ENCODE results near the gene TMEM9. TPM values are rescaled to one million over a fixed set of nuclear protein-coding genes. Genes with fewer than 3 reads are reported as not detected.
A peak's percentile ranks its signal among the peaks of the same experiment; 100 is the strongest.

TMEM9 gene
- total RNA-seq, 4 donors from 2014 or later = 11.9 to 38.8 (median 13.0) TPM

GRCh38 chr1:201156346-201156745 is 2.1 kb upstream of the TMEM9 start:
- in situ Hi-C loops (cut with MboI; ENCODE audit: low sequenced_read_pairs in 4 of 4) = no loop called here
- ATAC-seq (no peak), DNase-seq (peak in 1 of 2 donors; percentile 6)
- TF ChIP-seq POLR2A (IDR thresholded peaks at IDR 0.05) = no peak
- TF ChIP-seq CTCF (IDR thresholded peaks at IDR 0.05 in 4 of 5, conservative IDR thresholded peaks at IDR 0.05 in 1 of 5) = no peak
- H3K4me1 ChIP-seq = peaks cover 12 to 27% of the 10 kb centered on the region in 2 donors
- intact Hi-C loops (cut with DNase I; ENCODE audit: low total_unique reads) = no loop called here
- no peak overlapping the region for H3K4me3 ChIP-seq
- no peaks in the 10 kb centered on the region for H3K36me3 ChIP-seq
- no peaks in the 10 kb centered on the region for H3K27me3 ChIP-seq
- no peak overlapping the region for H3K27ac ChIP-seq
- no peaks in the 10 kb centered on the region for H3K9me3 ChIP-seq

DNA sequence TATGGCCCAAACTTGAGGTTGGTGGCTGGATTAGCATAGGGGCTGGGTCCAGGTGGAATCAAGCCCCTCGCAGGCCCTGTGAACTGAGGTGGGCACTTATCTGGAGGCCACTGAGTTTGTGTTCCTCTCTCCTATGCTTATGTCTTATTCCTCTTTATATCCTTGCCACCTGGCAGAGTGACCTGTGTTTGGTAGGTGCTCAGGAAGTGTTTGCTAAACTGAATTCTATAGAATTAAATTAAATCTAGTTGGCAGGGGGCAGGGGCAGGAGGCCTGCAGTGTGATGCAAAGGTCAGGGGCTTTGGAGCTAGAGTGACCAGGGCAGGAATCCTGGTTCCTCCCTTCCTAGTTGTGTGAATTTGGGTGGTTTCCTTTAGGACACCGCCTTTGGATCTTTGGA is 1.1 kb upstream of the TMEM9 start:
- Histone ChIP-seq H3K27ac (peak overlapping the region in 1 of 4 donors; percentile 75), H3K9me3 (no peaks in the 10 kb centered on the region), H3K36me3 (no peaks in the 10 kb centered on the region), H3K4me1 (peaks cover 12 to 27% of the 10 kb centered on the region in 2 donors), H3K27me3 (no peaks in the 10 kb centered on the region), H3K4me3 (no peak overlapping the region)
- in situ Hi-C loops (cut with MboI; ENCODE audit: low sequenced_read_pairs in 4 of 4) (no loop called here), intact Hi-C loops (cut with DNase I; ENCODE audit: low total_unique reads) (loop anchor here (2.0 kb wide), 1 partner anchor 29 kb away; no protein-coding TSS in a partner anchor)
- ATAC-seq (no peak), DNase-seq (peak in 1 of 2 donors; percentile 9)
- no peak for TF ChIP-seq CTCF (IDR thresholded peaks at IDR 0.05 in 4 of 5, conservative IDR thresholded peaks at IDR 0.05 in 1 of 5)
- no peak for TF ChIP-seq POLR2A (IDR thresholded peaks at IDR 0.05)

DNA sequence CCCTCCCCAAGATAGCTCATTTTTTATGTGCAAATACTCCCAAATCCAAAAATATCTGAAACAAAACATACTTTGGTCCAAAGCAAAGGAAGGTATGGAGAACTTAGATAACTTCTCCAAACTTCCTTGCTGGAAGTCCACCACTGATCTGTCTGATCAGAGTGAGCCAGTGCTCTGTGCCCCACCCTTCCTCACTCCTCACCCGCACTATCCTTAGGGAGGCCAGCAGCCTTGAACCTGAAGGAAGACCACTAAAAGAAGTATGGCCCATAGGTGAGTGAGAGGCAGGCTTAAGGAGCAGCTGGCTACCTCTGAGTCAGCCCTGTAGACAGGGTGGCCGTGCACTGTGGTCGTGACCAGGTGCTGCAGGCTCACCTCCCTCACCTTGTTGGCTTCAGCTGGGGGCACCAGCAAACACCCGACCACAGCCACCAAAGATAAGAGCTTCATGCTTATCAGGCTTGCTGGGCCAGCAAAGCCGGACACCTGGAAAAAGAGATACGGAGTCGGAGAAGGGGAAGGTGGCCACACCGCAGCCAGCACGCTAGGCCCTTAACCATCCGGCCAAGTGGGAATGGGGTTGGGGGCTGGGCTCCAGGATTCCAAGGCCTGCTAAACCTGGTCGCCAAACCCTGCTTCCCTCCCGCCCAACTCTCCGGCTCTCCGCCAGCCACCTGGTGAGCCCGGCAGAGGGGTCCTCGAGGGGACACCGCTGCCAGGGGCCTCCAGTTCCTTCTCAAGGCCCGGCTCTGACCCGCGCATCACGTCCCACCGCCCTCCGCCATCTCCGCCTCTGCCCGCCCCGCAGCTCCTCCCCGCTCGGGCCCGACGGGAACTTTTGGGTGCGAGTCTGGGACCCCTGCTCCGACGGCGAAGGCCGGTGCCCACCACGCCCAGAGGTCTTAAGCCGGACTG is 543 bp downstream of the TMEM9 start:
- Histone ChIP-seq H3K4me3 (peak overlapping the region; percentile 70 to 84 (median 77)), H3K36me3 (no peaks in the 10 kb centered on the region), H3K27me3 (no peaks in the 10 kb centered on the region), H3K27ac (peak overlapping the region; percentile 73 to 78 (median 76)), H3K4me1 (peaks cover 20 to 38% of the 10 kb centered on the region in 2 donors), H3K9me3 (no peaks in the 10 kb centered on the region)
- ATAC-seq (peak; percentile 72 to 78), DNase-seq (no peak)
- in situ Hi-C loops (cut with MboI; ENCODE audit: low sequenced_read_pairs in 4 of 4) (no loop called here), intact Hi-C loops (cut with DNase I; ENCODE audit: low total_unique reads) (loop anchor here (1.0 to 2.0 kb wide), 2 partner anchors 17 to 31 kb away; no protein-coding TSS in a partner anchor)
- no peak for TF ChIP-seq CTCF (IDR thresholded peaks at IDR 0.05 in 4 of 5, conservative IDR thresholded peaks at IDR 0.05 in 1 of 5)
- no peak for TF ChIP-seq POLR2A (IDR thresholded peaks at IDR 0.05)

- Histone ChIP-seq H3K36me3 (peaks cover 0 to 13% of the 10 kb centered on the region in 2 donors), H3K27ac (no peak overlapping the region), H3K4me1 (peaks cover 16 to 28% of the 10 kb centered on the region in 2 donors), H3K9me3 (no peaks in the 10 kb centered on the region), H3K4me3 (no peak overlapping the region), H3K27me3 (no peaks in the 10 kb centered on the region)
- no peak for DNase-seq
- peak; percentile 45 to 49 for ATAC-seq
- no peak for TF ChIP-seq POLR2A (IDR thresholded peaks at IDR 0.05)
- TF ChIP-seq CTCF (IDR thresholded peaks at IDR 0.05 in 4 of 5, conservative IDR thresholded peaks at IDR 0.05 in 1 of 5) = peak; percentile 49 to 58 (median 53)
- intact Hi-C loops (cut with DNase I; ENCODE audit: low total_unique reads) (loop anchor here (1.0 kb wide), 1 partner anchor 35 kb away; no protein-coding TSS in a partner anchor), in situ Hi-C loops (cut with MboI; ENCODE audit: low sequenced_read_pairs in 4 of 4) (loop anchor here in 1 of 4 donors (10.0 kb wide), 1 partner anchor 75 kb away; no protein-coding TSS in a partner anchor)
Measured at GRCh38 chr1:201149400-201149799, 4.9 kb downstream of the TMEM9 start.
